Trophoblast cell (in vitro differentiated cells and primary cell): ENCODE results near the gene POTEF. TPM values are rescaled to one million over a fixed set of nuclear protein-coding genes. Genes with fewer than 3 reads are reported as not detected.
A peak's percentile ranks its signal among the peaks of the same experiment; 100 is the strongest.
"Not testable (repeated sequence)": the region's sequence is repeated elsewhere in the genome, so short reads cannot be mapped to it uniquely, and the experiment has no call there.

ENCODE experiments used
- DNase-seq, 2 donors: peaks; one replicate each; pipeline ENCODE4 v3.0.0-alpha.2; 2016
- H2AFZ ChIP-seq: 2 replicates; pipeline ENCODE4 v1.6.1; 2013; ENCODE audit warnings: low read length, moderate library complexity, mild to moderate bottlenecking; ENCODE audit not compliant: insufficient read depth, poor library complexity
- H2AK5ac ChIP-seq: 2 replicates; pipeline ENCODE4 v1.6.1; 2013; ENCODE audit warnings: mild to moderate bottlenecking, low read length
- H2BK120ac ChIP-seq: 2 replicates; pipeline ENCODE4 v1.6.1; 2013; ENCODE audit warnings: low read length, mild to moderate bottlenecking, moderate library complexity; ENCODE audit not compliant: insufficient read depth, poor library complexity
- H2BK12ac ChIP-seq: 2 replicates; pipeline ENCODE4 v1.6.1; 2013; ENCODE audit warnings: mild to moderate bottlenecking, low read length, moderate library complexity
- H2BK5ac ChIP-seq: 2 replicates; pipeline ENCODE4 v1.6.1; 2013; ENCODE audit warnings: low read length, low read depth, moderate library complexity, mild to moderate bottlenecking; ENCODE audit not compliant: poor library complexity
- H3K14ac ChIP-seq: 2 replicates; pipeline ENCODE4 v1.6.1; 2013; ENCODE audit warnings: mild to moderate bottlenecking, low read length
- H3K18ac ChIP-seq: 2 replicates; pipeline ENCODE4 v1.6.1; 2013; ENCODE audit warnings: mild to moderate bottlenecking, low read length
- H3K23ac ChIP-seq: 2 replicates; pipeline ENCODE4 v1.6.1; 2013; ENCODE audit warnings: low read length
- H3K27ac ChIP-seq: 2 replicates; pipeline ENCODE4 v1.5.1; 2013; ENCODE audit warnings: low read depth, mild to moderate bottlenecking, inconsistent platforms, low read length, moderate library complexity
- H3K27me3 ChIP-seq: 2 replicates; pipeline ENCODE4 v1.6.1; 2013; ENCODE audit warnings: inconsistent platforms, mild to moderate bottlenecking, low read length, moderate library complexity; ENCODE audit not compliant: insufficient read depth
- H3K36me3 ChIP-seq, 2 experiments: 1 replicate in 1 of 2; 2 replicates in 1 of 2; pipeline ENCODE4 v1.6.1; 2013; ENCODE audit warnings: low read length in 2 of 2, mild to moderate bottlenecking in 2 of 2, moderate library complexity in 1 of 2; ENCODE audit not compliant: insufficient read depth in 2 of 2, control insufficient read depth in 1 of 2
- H3K4ac ChIP-seq: 2 replicates; pipeline ENCODE4 v1.6.1; 2013; ENCODE audit warnings: low read depth, mild to moderate bottlenecking, low read length, moderate library complexity
- H3K4me1 ChIP-seq, 2 experiments: 1 replicate in 1 of 2; 2 replicates in 1 of 2; pipeline ENCODE4 v1.6.1; 2013; ENCODE audit warnings: low read length in 2 of 2, mild to moderate bottlenecking in 2 of 2, moderate library complexity in 1 of 2; ENCODE audit not compliant: insufficient read depth in 2 of 2, control insufficient read depth in 1 of 2
- H3K4me2 ChIP-seq: 2 replicates; pipeline ENCODE4 v1.6.1; 2013; ENCODE audit warnings: inconsistent platforms, mild to moderate bottlenecking, low read length, moderate library complexity
- H3K4me3 ChIP-seq: 2 replicates; pipeline ENCODE4 v1.5.1; 2013; ENCODE audit warnings: mild to moderate bottlenecking, low read depth, low read length, inconsistent platforms
- H3K79me1 ChIP-seq: one replicate; pipeline ENCODE4 v1.6.1; 2013; ENCODE audit warnings: low read length
- H3K79me2 ChIP-seq: 2 replicates; pipeline ENCODE4 v1.6.1; 2013; ENCODE audit warnings: low read length, mild to moderate bottlenecking; ENCODE audit not compliant: control insufficient read depth, insufficient read depth, poor library complexity
- H3K9ac ChIP-seq: 2 replicates; pipeline ENCODE4 v1.6.1; 2013; ENCODE audit warnings: mild to moderate bottlenecking, low read length
- H3K9me3 ChIP-seq: 2 replicates; pipeline ENCODE4 v1.6.1; 2013; ENCODE audit warnings: low read depth, mild to moderate bottlenecking, control low read depth, inconsistent platforms, low read length; ENCODE audit not compliant: insufficient read depth
- H4K12ac ChIP-seq: 2 replicates; pipeline ENCODE4 v1.6.1; 2013; ENCODE audit warnings: low read depth, mild to moderate bottlenecking, low read length, moderate library complexity
- H4K8ac ChIP-seq: 2 replicates; pipeline ENCODE4 v1.6.1; 2013; ENCODE audit warnings: low read depth, mild to moderate bottlenecking, low read length, moderate library complexity
- H4K91ac ChIP-seq: one replicate; pipeline ENCODE4 v1.6.1; 2013; ENCODE audit warnings: low read depth, mild to moderate bottlenecking, low read length, moderate library complexity
- WGBS: extraction: QIAGEN DNeasy Blood & Tissue Kit; methylation state at CpG from one replicate; pipeline ENCODE4 v1.1.7; 2013; ENCODE audit warnings: missing lambda C conversion rate; ENCODE audit not compliant: insufficient read length, insufficient coverage; ENCODE audit errors: extremely low coverage; 5-methylcytosine and 5-hydroxymethylcytosine counted together
- polyA plus RNA-seq: library from polyadenylated mRNA; stranded (reverse); fragments of 200-250 nt; gene quantifications from 2 replicates; pipeline ENCODE4 v1.2.3, GENCODE V29; 2013

POTEF gene
- polyA plus RNA-seq = 0.01 and 0.03 TPM in 2 replicates

- H2AFZ ChIP-seq, H3K27ac ChIP-seq, H3K79me1 ChIP-seq, H3K14ac ChIP-seq, H3K9ac ChIP-seq, H3K4me2 ChIP-seq, H2AK5ac ChIP-seq, H3K18ac ChIP-seq, H3K4me1 ChIP-seq, H4K8ac ChIP-seq, H3K23ac ChIP-seq, H2BK12ac ChIP-seq, H3K4ac ChIP-seq, H3K9me3 ChIP-seq, H2BK120ac ChIP-seq, H2BK5ac ChIP-seq, H4K91ac ChIP-seq, H3K36me3 ChIP-seq, H4K12ac ChIP-seq, H3K79me2 ChIP-seq, H3K4me3 ChIP-seq, H3K27me3 ChIP-seq: not testable (repeated sequence)
- no CpG with 5 or more reads among the region's 29 CpGs for WGBS
- peak; percentile 60 to 64 for DNase-seq
These were observed at the start of gene POTEF for GRCh38 chr2:130129120-130129829. TSS of gene POTEF (minus strand) at chr2:130129222. CDS start at chr2:130120515, 8,707 bp downstream.

DNA sequence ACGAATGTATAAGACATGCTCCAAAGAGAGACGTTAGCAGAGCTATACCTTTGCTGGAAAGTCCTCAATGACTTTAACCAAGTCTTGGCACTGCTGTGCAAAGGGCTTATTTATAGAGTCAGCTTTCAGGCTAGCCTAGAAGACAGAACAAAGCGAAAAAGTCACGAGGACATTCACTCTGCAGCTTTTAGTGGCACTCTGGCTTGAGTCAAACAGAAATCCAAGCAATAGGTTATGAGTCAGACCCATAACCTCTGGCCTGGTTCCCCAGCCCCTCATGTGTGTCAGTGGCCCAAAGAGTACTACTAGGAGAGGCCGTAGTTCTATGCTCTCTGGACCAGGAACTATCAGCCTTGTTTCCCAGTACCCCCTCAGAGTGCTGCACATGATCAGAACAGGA, 45.8 kb upstream of the POTEF start:
- H3K36me3 ChIP-seq = peaks cover 35 to 54% of the 10 kb centered on the region in 2 experiments
- not testable (repeated sequence) for H3K27me3 ChIP-seq, H3K9ac ChIP-seq, H3K18ac ChIP-seq, DNase-seq, H3K23ac ChIP-seq, H3K9me3 ChIP-seq, H2AFZ ChIP-seq, H3K27ac ChIP-seq, H2AK5ac ChIP-seq, H2BK120ac ChIP-seq, H3K79me2 ChIP-seq, H2BK12ac ChIP-seq, H3K4me2 ChIP-seq, H2BK5ac ChIP-seq, H4K8ac ChIP-seq, H3K4ac ChIP-seq, H4K91ac ChIP-seq, H3K14ac ChIP-seq, H4K12ac ChIP-seq, H3K79me1 ChIP-seq, H3K4me1 ChIP-seq, H3K4me3 ChIP-seq
- no CpG with 5 or more reads among the region's 5 CpGs for WGBS

GRCh38 chr2:130169896-130170295, 40.9 kb upstream of the POTEF start:
- WGBS = no CpG with 5 or more reads among the region's 7 CpGs
- H2AFZ ChIP-seq = no peak overlapping the region
- no peak overlapping the region for H3K18ac ChIP-seq
- no peak overlapping the region for H3K4me2 ChIP-seq
- no peak overlapping the region for H2BK12ac ChIP-seq
- no peaks in the 10 kb centered on the region for H3K79me2 ChIP-seq
- no peak overlapping the region for H3K9ac ChIP-seq
- H3K14ac ChIP-seq = no peak overlapping the region
- H3K4ac ChIP-seq = no peak overlapping the region
- no peak overlapping the region for H4K12ac ChIP-seq
- no peaks in the 10 kb centered on the region for H3K4me1 ChIP-seq
- H2AK5ac ChIP-seq = no peak overlapping the region
- H2BK120ac ChIP-seq = no peak overlapping the region
- no peak overlapping the region for H3K27ac ChIP-seq
- peaks cover 56 to 72% of the 10 kb centered on the region in 2 experiments for H3K36me3 ChIP-seq
- no peaks in the 10 kb centered on the region for H3K79me1 ChIP-seq
- H3K27me3 ChIP-seq = no peaks in the 10 kb centered on the region
- H4K91ac ChIP-seq = no peak overlapping the region
- no peak overlapping the region for H4K8ac ChIP-seq
- H3K23ac ChIP-seq = no peak overlapping the region
- no peaks in the 10 kb centered on the region for H3K9me3 ChIP-seq
- DNase-seq = no peak
- H2BK5ac ChIP-seq = no peak overlapping the region
- H3K4me3 ChIP-seq = no peak overlapping the region

GRCh38 chr2:130169163-130169562, 40.1 kb upstream of the POTEF start:
- not testable (repeated sequence) for H2BK12ac ChIP-seq, H2AK5ac ChIP-seq, DNase-seq, H3K79me2 ChIP-seq, H2BK120ac ChIP-seq, H3K4ac ChIP-seq, H4K8ac ChIP-seq, H3K14ac ChIP-seq, H2BK5ac ChIP-seq, H3K4me2 ChIP-seq, H4K12ac ChIP-seq, H2AFZ ChIP-seq, H3K27ac ChIP-seq, H4K91ac ChIP-seq, H3K4me3 ChIP-seq, H3K9ac ChIP-seq, H3K18ac ChIP-seq, H3K27me3 ChIP-seq, H3K9me3 ChIP-seq, H3K23ac ChIP-seq, H3K4me1 ChIP-seq, H3K79me1 ChIP-seq
- peaks cover 59 to 72% of the 10 kb centered on the region in 2 experiments for H3K36me3 ChIP-seq
- WGBS = no CpG with 5 or more reads among the region's 3 CpGs
